Measurements from ENCODE around the gene ATAT1. TPM values are rescaled to one million over a fixed set of nuclear protein-coding genes. Genes with fewer than 3 reads are reported as not detected.
A peak's percentile ranks its signal among the peaks of the same experiment; 100 is the strongest.

ATAT1 gene
- total RNA-seq, 1 donor from 2014 or later, result 13.3 TPM

DNA sequence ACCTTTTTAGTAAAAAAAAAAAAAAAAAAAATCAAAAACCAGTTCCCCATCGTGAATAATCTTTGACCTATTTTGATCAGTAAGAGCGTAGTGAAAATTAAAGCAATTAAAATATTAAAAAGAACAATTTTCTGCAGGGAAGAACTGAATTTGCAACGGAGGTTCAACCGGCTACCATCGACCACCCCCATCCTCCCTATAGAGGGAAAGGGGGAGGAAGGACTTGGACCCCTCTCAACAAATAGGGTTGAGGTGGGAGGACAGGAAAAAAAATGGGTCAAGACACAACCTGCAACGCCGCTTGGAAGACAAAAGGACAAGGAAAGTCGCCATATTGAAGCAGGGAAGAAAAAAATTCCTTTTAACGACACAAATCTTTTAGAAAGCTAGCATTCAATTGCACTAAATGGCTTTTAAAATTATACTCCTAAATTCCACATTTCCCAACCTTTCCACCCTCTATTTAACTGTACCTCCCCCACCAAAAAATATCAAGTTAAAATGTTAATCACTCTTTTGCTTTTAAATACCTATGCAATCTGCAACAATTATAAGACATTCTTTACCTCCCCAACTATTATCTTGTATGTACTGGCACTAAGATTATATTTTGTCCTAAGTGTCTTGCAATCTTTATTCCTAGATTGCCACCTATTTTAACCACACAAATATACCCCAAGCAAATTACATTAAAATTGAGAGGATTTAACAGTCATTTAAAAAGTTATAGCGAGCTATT is 11.3 kb upstream of the ATAT1 start:
- Histone ChIP-seq H3K4me3 (peak overlapping the region; percentile 73 to 94), H3K27me3 (no peaks in the 10 kb centered on the region), H3K9me3 (no peaks in the 10 kb centered on the region), H3K27ac (peak overlapping the region; percentile 99), H3K36me3 (peaks cover 0 to 18% of the 10 kb centered on the region in 2 donors), H3K4me1 (peaks cover 55% of the 10 kb centered on the region)
- no peak for DNase-seq (ENCODE audit: extremely low spot score in 2 of 2)
- TF ChIP-seq POLR2AphosphoS5 (IDR thresholded peaks at IDR 0.05; ENCODE audit: insufficient read depth in 1 of 2, low read depth in 1 of 2), result peak in 1 of 2 donors; percentile 52
- TF ChIP-seq POLR2A (IDR thresholded peaks at IDR 0.05), result no peak
- intact Hi-C loops (cut with DNase I), result loop anchor here (10.0 kb wide), 1 partner anchor 69 kb away; the partner anchor contains the start of gene PPP1R18

DNA sequence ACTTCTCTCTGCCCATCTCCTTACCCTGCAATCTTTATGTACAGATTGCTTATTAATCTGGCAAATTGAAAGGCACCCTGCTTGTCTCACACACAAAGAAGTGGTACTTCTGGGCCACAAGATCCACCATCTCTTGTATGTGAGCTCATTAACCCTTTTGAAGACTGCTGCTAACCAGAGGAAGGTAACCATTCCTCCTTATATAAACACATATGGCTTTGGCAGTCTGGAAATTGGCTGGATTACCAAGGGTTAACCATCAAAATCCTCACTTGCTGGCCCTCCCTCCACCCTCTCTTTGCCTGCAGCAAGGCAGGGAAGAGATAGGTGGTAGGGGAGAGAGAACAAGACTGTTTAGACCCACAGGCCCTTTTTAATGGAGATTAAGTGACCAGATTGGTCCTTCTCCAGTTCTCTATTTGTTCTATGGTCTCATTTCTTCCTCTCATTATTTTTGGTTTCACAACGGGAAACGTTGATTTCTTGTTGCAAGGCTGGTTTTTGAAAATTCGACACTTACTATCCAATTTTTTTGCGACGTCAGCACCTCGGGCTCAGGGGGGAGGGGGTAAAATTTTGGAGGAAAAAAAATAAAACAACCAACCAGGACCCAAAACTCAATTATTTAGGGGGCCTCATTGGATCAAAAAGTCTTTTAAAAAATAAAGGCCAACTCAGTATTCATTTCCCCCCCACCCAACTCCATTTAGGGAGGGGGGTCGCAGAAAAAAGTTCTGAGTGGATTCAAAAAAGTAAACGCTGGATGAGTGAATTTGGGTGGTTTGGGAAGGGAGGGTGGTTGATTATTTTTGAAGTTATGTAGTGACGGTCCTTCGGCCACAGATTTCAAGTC is 10.5 kb upstream of the ATAT1 start:
- H3K4me3 ChIP-seq, result peak overlapping the region; percentile 73 to 94
- DNase-seq (ENCODE audit: extremely low spot score in 2 of 2), result no peak
- H3K27ac ChIP-seq, result peak overlapping the region; percentile 99
- peaks cover 47% of the 10 kb centered on the region for H3K4me1 ChIP-seq
- no peak for TF ChIP-seq POLR2A (IDR thresholded peaks at IDR 0.05)
- TF ChIP-seq, protein P1, sequence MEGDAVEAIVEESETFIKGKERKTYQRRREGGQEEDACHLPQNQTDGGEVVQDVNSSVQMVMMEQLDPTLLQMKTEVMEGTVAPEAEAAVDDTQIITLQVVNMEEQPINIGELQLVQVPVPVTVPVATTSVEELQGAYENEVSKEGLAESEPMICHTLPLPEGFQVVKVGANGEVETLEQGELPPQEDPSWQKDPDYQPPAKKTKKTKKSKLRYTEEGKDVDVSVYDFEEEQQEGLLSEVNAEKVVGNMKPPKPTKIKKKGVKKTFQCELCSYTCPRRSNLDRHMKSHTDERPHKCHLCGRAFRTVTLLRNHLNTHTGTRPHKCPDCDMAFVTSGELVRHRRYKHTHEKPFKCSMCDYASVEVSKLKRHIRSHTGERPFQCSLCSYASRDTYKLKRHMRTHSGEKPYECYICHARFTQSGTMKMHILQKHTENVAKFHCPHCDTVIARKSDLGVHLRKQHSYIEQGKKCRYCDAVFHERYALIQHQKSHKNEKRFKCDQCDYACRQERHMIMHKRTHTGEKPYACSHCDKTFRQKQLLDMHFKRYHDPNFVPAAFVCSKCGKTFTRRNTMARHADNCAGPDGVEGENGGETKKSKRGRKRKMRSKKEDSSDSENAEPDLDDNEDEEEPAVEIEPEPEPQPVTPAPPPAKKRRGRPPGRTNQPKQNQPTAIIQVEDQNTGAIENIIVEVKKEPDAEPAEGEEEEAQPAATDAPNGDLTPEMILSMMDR (IDR thresholded peaks at IDR 0.05), result no peak
- no peak for TF ChIP-seq POLR2AphosphoS5 (IDR thresholded peaks at IDR 0.05; ENCODE audit: insufficient read depth in 1 of 2, low read depth in 1 of 2)
- H3K27me3 ChIP-seq, result no peaks in the 10 kb centered on the region
- intact Hi-C loops (cut with DNase I), result loop anchor here (10.0 kb wide), 1 partner anchor 69 kb away; the partner anchor contains the start of gene PPP1R18
- peaks cover 0 to 26% of the 10 kb centered on the region in 2 donors for H3K36me3 ChIP-seq
- H3K9me3 ChIP-seq, result no peaks in the 10 kb centered on the region

DNA sequence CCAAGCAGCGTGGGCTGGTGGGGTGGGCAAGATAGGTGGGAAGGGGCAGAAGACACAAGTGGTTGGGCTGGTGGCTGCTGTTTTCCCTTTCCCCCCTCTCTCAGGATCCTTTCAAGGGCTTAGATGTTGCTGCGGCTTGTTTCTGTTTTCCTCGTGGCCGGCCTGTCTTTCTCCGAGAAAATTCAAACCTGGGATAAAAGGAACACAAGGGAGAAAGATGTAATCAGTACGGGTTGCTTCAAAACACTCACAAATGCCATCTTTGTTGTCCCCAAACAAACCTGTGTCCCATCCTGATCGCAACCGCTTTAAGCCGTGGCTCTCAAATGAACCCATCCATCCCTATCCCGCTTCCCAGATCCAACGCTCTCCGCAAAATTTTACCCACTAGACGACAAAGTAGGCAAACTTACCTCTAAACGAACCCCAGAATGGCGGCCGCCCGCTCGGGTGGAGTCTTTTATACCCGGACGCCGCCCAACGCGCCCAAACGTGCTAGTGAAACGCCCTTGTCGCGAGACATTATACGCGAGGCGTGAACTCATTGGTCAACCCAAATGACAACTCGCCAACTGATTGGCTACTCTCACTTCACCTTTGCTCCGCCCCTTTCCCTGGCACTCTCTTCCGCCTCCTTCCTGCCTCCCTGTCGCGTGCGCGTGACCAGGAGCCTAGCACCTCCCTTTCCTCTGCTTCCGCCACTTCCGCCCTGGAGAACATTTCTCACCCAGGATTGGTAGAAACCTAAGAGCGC is 9.7 kb upstream of the ATAT1 start, which contains the start of gene PPP1R10:
Gene PPP1R10 (minus strand): TSS at position 433 of the 754 bp plus-strand sequence. CDS start 7,299 bp downstream, outside the sequence.
- TF ChIP-seq POLR2AphosphoS5 (IDR thresholded peaks at IDR 0.05; ENCODE audit: insufficient read depth in 1 of 2, low read depth in 1 of 2), result peak in 1 of 2 donors; percentile 100
- TF ChIP-seq POLR2A (IDR thresholded peaks at IDR 0.05), result peak; percentile 98 to 100
- TF ChIP-seq, protein P1 (IDR thresholded peaks at IDR 0.05), result no peak
- intact Hi-C loops (cut with DNase I), result loop anchor here (10.0 kb wide), 1 partner anchor 68 kb away; the partner anchor contains the start of gene PPP1R18
- H3K9me3 ChIP-seq, result no peaks in the 10 kb centered on the region
- H3K36me3 ChIP-seq, result peaks cover 0 to 33% of the 10 kb centered on the region in 2 donors
- H3K27ac ChIP-seq, result peak within 1 kb of the TSS; percentile 99
- peak within 1 kb of the TSS; percentile 74 to 94 for H3K4me3 ChIP-seq
- DNase-seq (ENCODE audit: extremely low spot score in 2 of 2), result peak; percentile 99 to 100
- H3K27me3 ChIP-seq, result no peaks in the 10 kb centered on the region
- peaks cover 39% of the 10 kb centered on the region for H3K4me1 ChIP-seq

DNA sequence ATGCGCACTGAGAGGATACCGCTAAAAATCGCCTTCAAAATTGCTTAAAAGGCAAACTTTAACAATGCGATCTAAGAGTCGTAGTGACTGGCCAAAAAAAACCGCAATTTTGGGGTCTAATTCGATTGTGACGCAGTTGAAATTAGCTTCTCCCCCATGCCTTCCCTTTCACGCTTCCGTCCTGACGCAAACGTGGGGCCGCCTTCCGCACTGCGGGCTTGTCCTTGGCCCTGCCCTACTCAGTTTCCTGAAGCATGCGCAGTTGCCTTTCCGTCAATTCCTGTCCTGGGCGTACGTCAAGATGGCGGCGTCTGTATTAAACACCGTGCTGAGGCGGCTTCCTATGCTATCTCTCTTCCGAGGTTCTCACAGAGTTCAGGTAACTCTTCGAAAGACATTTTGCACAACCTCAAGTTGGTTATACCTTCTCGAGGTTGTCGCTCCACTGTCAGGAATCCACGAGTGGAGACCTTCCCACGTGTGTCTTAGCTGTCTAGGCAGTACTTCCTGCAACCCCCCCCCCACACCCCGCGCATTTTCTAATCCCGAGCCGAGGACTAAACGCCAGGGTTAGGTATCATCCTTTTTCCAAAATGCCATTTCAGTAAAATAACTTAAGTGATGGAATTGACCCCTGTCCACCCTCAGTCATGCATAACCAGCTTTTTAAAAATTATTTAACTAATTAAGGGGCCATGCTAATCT is 9.0 kb upstream of the ATAT1 start, which contains the start of gene MRPS18B:
Gene MRPS18B (plus strand): TSS at position 276 of the 705 bp plus-strand sequence. CDS start 26 bp downstream, at position 302.
- no peaks in the 10 kb centered on the region for H3K27me3 ChIP-seq
- peaks cover 32% of the 10 kb centered on the region for H3K4me1 ChIP-seq
- no peaks in the 10 kb centered on the region for H3K9me3 ChIP-seq
- TF ChIP-seq POLR2AphosphoS5 (IDR thresholded peaks at IDR 0.05; ENCODE audit: insufficient read depth in 1 of 2, low read depth in 1 of 2) (peak; percentile 86 to 98), POLR2A (IDR thresholded peaks at IDR 0.05) (peak in 1 of 2 donors; percentile 71)
- TF ChIP-seq, protein P1 (IDR thresholded peaks at IDR 0.05), result no peak
- peaks cover 0 to 34% of the 10 kb centered on the region in 2 donors for H3K36me3 ChIP-seq
- peak; percentile 97 to 99 for DNase-seq (ENCODE audit: extremely low spot score in 2 of 2)
- intact Hi-C loops (cut with DNase I), result loop anchor here (10.0 kb wide), 1 partner anchor 67 kb away; the partner anchor contains the start of gene PPP1R18
- H3K27ac ChIP-seq, result peak within 1 kb of the TSS; percentile 99
- H3K4me3 ChIP-seq, result peak within 1 kb of the TSS; percentile 74 to 94

Measured in vagina (tissue), 2 donors.